ENCODE measurements around the gene SRRM4.
"Not testable (repeated sequence)": the region's sequence is repeated elsewhere in the genome, so short reads cannot be mapped to it uniquely, and the experiment has no call there.

SRRM4 gene

GRCh38 chr12:119025786-119026185 lies 44.4 kb downstream of the SRRM4 start:
- peaks cover 14 to 20% of the 10 kb centered on the region in 2 donors for H3K9me3 Mint-ChIP-seq
- H3K27me3 Mint-ChIP-seq = peaks cover 4% of the 10 kb centered on the region
- ATAC-seq = no peak
- DNase-seq = no peak
- no peak overlapping the region for H3K4me3 Mint-ChIP-seq
- H3K4me1 Mint-ChIP-seq = no peaks in the 10 kb centered on the region
- no peak overlapping the region for H3K27ac Mint-ChIP-seq

GRCh38 chr12:119033332-119033731 lies 52.0 kb downstream of the SRRM4 start:
- not testable (repeated sequence) for DNase-seq, H3K4me3 Mint-ChIP-seq, H3K4me1 Mint-ChIP-seq, H3K27me3 Mint-ChIP-seq, H3K9me3 Mint-ChIP-seq, ATAC-seq, H3K27ac Mint-ChIP-seq

GRCh38 chr12:119036878-119037825 lies 55.8 kb downstream of the SRRM4 start:
- Mint-ChIP-seq H3K27me3 (no peaks in the 10 kb centered on the region), H3K4me1 (no peaks in the 10 kb centered on the region), H3K4me3 (no peak overlapping the region), H3K27ac (no peak overlapping the region), H3K9me3 (no peaks in the 10 kb centered on the region)
- ATAC-seq (no peak), DNase-seq (peak; percentile 8 to 14)

DNA sequence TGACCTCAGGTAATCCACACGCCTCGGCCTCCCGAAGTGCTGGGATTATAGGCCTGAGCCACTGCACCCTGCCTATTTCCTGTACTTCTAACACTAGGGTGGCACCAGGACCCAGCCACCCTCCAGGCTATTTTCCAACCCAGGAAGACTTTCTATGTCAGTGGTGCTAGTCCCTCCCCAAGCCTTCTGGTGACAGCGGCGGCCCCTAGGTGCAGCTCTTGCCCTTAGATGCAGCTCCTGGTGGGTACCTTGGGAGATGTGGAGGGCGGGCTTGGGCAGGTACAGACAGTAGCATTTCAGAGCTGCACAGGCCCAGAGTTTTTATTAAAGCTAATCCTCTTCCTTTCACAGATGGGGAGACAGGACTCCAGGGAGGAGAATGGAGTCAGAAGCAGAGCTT lies 62.8 kb downstream of the SRRM4 start:
- DNase-seq (no peak), ATAC-seq (no peak)
- Mint-ChIP-seq H3K27me3 (no peaks in the 10 kb centered on the region), H3K4me3 (no peak overlapping the region), H3K27ac (no peak overlapping the region), H3K4me1 (no peaks in the 10 kb centered on the region), H3K9me3 (peaks cover 4 to 6% of the 10 kb centered on the region in 2 donors)

DNA sequence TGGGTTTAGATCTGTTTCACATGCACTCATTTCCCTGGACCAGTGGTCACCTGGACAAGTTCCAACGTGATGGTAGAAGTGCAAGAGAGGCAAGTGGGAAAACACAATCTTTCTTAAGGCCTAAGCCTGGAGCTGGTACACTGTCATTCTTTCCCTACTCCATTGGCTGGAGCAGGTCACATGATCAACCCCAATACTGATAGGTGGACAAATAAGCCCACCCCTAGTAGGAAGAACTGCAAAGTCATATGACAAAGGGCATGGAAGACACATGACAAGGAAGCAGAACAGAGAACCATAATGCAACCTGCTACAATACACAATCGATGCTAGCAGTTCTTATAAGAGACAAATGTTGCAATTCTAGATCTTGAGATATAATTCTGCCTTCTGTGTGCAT lies 66.3 kb downstream of the SRRM4 start:
- H3K27ac Mint-ChIP-seq = no peak overlapping the region
- H3K4me3 Mint-ChIP-seq = no peak overlapping the region
- no peak for DNase-seq
- H3K27me3 Mint-ChIP-seq = no peaks in the 10 kb centered on the region
- no peak for ATAC-seq
- peaks cover 9 to 10% of the 10 kb centered on the region in 2 donors for H3K9me3 Mint-ChIP-seq
- no peaks in the 10 kb centered on the region for H3K4me1 Mint-ChIP-seq

GRCh38 chr12:119050663-119051062 lies 69.3 kb downstream of the SRRM4 start:
- H3K27me3 Mint-ChIP-seq = no peaks in the 10 kb centered on the region
- ATAC-seq (no peak), DNase-seq (no peak)
- H3K9me3 Mint-ChIP-seq = peaks cover 9 to 17% of the 10 kb centered on the region in 2 donors
- H3K4me3 Mint-ChIP-seq = no peak overlapping the region
- H3K27ac Mint-ChIP-seq = no peak overlapping the region
- no peaks in the 10 kb centered on the region for H3K4me1 Mint-ChIP-seq

GRCh38 chr12:119051474-119051873 lies 70.1 kb downstream of the SRRM4 start:
- Mint-ChIP-seq H3K4me1 (no peaks in the 10 kb centered on the region), H3K4me3 (no peak overlapping the region), H3K27me3 (no peaks in the 10 kb centered on the region), H3K9me3 (peaks cover 9 to 17% of the 10 kb centered on the region in 2 donors), H3K27ac (no peak overlapping the region)
- DNase-seq = no peak
- no peak for ATAC-seq

GRCh38 chr12:119052001-119052400 lies 70.7 kb downstream of the SRRM4 start:
- DNase-seq (no peak), ATAC-seq (no peak)
- H3K9me3 Mint-ChIP-seq = peaks cover 9 to 17% of the 10 kb centered on the region in 2 donors
- no peaks in the 10 kb centered on the region for H3K4me1 Mint-ChIP-seq
- H3K27ac Mint-ChIP-seq = no peak overlapping the region
- no peaks in the 10 kb centered on the region for H3K27me3 Mint-ChIP-seq
- no peak overlapping the region for H3K4me3 Mint-ChIP-seq

- Mint-ChIP-seq H3K9me3 (peaks cover 4 to 7% of the 10 kb centered on the region in 2 donors), H3K4me1 (no peaks in the 10 kb centered on the region), H3K27ac (no peak overlapping the region), H3K4me3 (no peak overlapping the region), H3K27me3 (no peaks in the 10 kb centered on the region)
- DNase-seq (no peak), ATAC-seq (no peak)
Measured at GRCh38 chr12:119055977-119056376, 74.6 kb downstream of the SRRM4 start.

- Mint-ChIP-seq H3K27ac (no peak overlapping the region), H3K4me1 (no peaks in the 10 kb centered on the region), H3K9me3 (peaks cover 0 to 7% of the 10 kb centered on the region in 2 donors), H3K4me3 (no peak overlapping the region), H3K27me3 (no peaks in the 10 kb centered on the region)
- no peak for ATAC-seq
- DNase-seq = peak in 1 of 2 donors; percentile 2
Measured at GRCh38 chr12:119060847-119061796, 79.8 kb downstream of the SRRM4 start.

GRCh38 chr12:119068129-119068856 lies 87.0 kb downstream of the SRRM4 start:
- Mint-ChIP-seq H3K9me3 (peaks cover 5 to 7% of the 10 kb centered on the region in 2 donors), H3K4me1 (no peaks in the 10 kb centered on the region), H3K27me3 (no peaks in the 10 kb centered on the region), H3K4me3 (no peak overlapping the region), H3K27ac (no peak overlapping the region)
- DNase-seq (no peak), ATAC-seq (no peak)

GRCh38 chr12:119069147-119069642 lies 87.9 kb downstream of the SRRM4 start:
- no peak for ATAC-seq
- peaks cover 5 to 7% of the 10 kb centered on the region in 2 donors for H3K9me3 Mint-ChIP-seq
- H3K27ac Mint-ChIP-seq = no peak overlapping the region
- no peaks in the 10 kb centered on the region for H3K27me3 Mint-ChIP-seq
- H3K4me3 Mint-ChIP-seq = no peak overlapping the region
- H3K4me1 Mint-ChIP-seq = no peaks in the 10 kb centered on the region
- DNase-seq = no peak

GRCh38 chr12:119071176-119071575 lies 89.8 kb downstream of the SRRM4 start:
- Mint-ChIP-seq H3K27me3 (no peaks in the 10 kb centered on the region), H3K4me3 (no peak overlapping the region), H3K4me1 (no peaks in the 10 kb centered on the region), H3K9me3 (peaks cover 5 to 7% of the 10 kb centered on the region in 2 donors), H3K27ac (no peak overlapping the region)
- ATAC-seq (no peak), DNase-seq (no peak)

DNA sequence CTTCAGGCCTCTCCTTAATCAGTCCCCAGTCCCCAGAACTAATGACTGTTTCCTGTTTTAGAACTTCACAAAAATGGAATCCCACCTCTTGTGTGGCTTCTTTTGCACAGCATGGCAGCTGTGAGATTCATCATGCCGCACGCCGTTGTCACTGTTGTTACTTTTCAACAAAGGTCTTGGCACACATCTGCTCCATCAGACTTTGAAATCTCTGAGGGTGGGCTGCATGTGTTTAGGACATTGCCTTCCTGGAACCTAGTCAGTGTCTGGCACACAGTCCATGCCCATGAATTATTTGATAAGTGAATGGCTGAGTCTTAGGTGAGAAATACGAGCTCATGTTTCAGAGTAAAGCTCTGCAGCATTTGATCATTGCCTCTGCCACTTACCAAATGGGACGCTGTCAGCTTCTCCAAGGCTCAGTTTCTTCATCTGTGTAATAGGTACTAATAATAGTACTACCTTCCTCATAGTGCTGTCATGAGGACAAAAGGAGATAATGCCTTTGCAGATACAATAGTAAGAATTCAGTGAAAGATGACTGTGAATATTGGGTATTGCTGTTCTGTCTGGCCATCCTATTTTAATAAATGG lies 90.4 kb downstream of the SRRM4 start:
- Mint-ChIP-seq H3K27ac (no peak overlapping the region), H3K4me1 (no peaks in the 10 kb centered on the region), H3K4me3 (no peak overlapping the region), H3K9me3 (peaks cover 4 to 7% of the 10 kb centered on the region in 2 donors), H3K27me3 (no peaks in the 10 kb centered on the region)
- ATAC-seq (no peak), DNase-seq (no peak)

GRCh38 chr12:119072440-119072839 lies 91.1 kb downstream of the SRRM4 start:
- no peaks in the 10 kb centered on the region for H3K4me1 Mint-ChIP-seq

More at GRCh38 chr12:119072440-119072839, 91.1 kb downstream of the SRRM4 start:
- H3K27ac Mint-ChIP-seq = no peak overlapping the region
- DNase-seq = no peak
- no peaks in the 10 kb centered on the region for H3K27me3 Mint-ChIP-seq
- peaks cover 0 to 7% of the 10 kb centered on the region in 2 donors for H3K9me3 Mint-ChIP-seq
- H3K4me3 Mint-ChIP-seq = no peak overlapping the region
- no peak for ATAC-seq

All from stimulated activated naive CD8-positive, alpha-beta T cell treated with anti-CD3 and anti-CD28 coated beads, Interleukin-15, amount 100 ng/mL, for 72 hours (primary cell).